A673 (cell line): ENCODE data around the gene ZNF433. TPM values are rescaled to one million over a fixed set of nuclear protein-coding genes. Genes with fewer than 3 reads are reported as not detected.

ENCODE experiments used
- BruUV-seq: library from RNA; stranded (reverse); fragments of 400-500 nt; replicated peaks from 2 replicates; lab custom pipeline; 2021; lab: Mats Ljungman, UMichigan
- CTCF ChIA-PET: fragments of 300-600 bp; sonication (Branson Sonifier 250); formaldehyde crosslinking; loops from one replicate; lab custom pipeline; 2022; ENCODE audit warnings: antibody characterized with exemption; lab: Charles Lee
- POLR2A ChIA-PET: fragments of 300-600 bp; sonication (Branson Sonifier 250); formaldehyde crosslinking; loops from one replicate; lab custom pipeline; 2022; ENCODE audit warnings: antibody characterized with exemption; ENCODE audit not compliant: low non-redundant PET; lab: Charles Lee
- DNase-seq: peaks from one replicate; pipeline ENCODE4 v3.0.0-alpha.2; 2015; ENCODE audit warnings: low spot score
- H3K27ac ChIP-seq: fragments of 200-600 bp; sonication (generic); 2 replicates; pipeline ENCODE4 v1.5.1; 2016; ENCODE audit warnings: mixed run types, low read depth, mild to moderate bottlenecking, mixed read lengths, antibody characterized with exemption, low read length; ENCODE audit not compliant: poor library complexity, severe bottlenecking
- H3K27me3 ChIP-seq: fragments of 200-600 bp; sonication (generic); replicated peaks from 2 replicates; pipeline ENCODE4 v1.6.1; 2017; ENCODE audit warnings: mixed run types, low read depth, mild to moderate bottlenecking, mixed read lengths, antibody characterized with exemption, low read length; ENCODE audit not compliant: insufficient read depth, poor library complexity
- H3K36me3 ChIP-seq: fragments of 200-600 bp; sonication (generic); 2 replicates; pipeline ENCODE4 v1.6.1; 2016; ENCODE audit warnings: mixed run types, mild to moderate bottlenecking, mixed read lengths, antibody characterized with exemption, low read length; ENCODE audit not compliant: insufficient read depth, poor library complexity, severe bottlenecking
- H3K4me1 ChIP-seq: fragments of 200-600 bp; sonication (generic); 2 replicates; pipeline ENCODE4 v1.6.1; 2017; ENCODE audit warnings: mixed run types, mild to moderate bottlenecking, mixed read lengths, antibody characterized with exemption, low read length; ENCODE audit not compliant: insufficient read depth, poor library complexity, severe bottlenecking
- H3K4me3 ChIP-seq: fragments of 200-600 bp; sonication (generic); 2 replicates; pipeline ENCODE4 v1.5.1; 2016; ENCODE audit warnings: low read depth, mixed run types, mild to moderate bottlenecking, mixed read lengths, low read length; ENCODE audit not compliant: poor library complexity, severe bottlenecking
- H3K9me3 ChIP-seq: fragments of 200-600 bp; sonication (generic); 2 replicates; pipeline ENCODE4 v1.6.1; 2016; ENCODE audit warnings: mixed run types, low read depth, mild to moderate bottlenecking, mixed read lengths, antibody characterized with exemption, low read length; ENCODE audit not compliant: poor library complexity, severe bottlenecking
- CTCF ChIP-seq: fragments of 300-800, 200-600 bp; sonication (generic); conservative IDR thresholded peaks from 2 replicates; pipeline ENCODE4 v1.5.1; 2017; ENCODE audit warnings: low read depth, mild to moderate bottlenecking, antibody characterized with exemption, low read length, moderate library complexity, mixed read lengths
- EZH2 ChIP-seq: fragments of 200-600 bp; sonication (generic); IDR thresholded peaks from 2 replicates; pipeline ENCODE4 v1.6.1; 2017; ENCODE audit warnings: borderline replicate concordance, low read depth, mild to moderate bottlenecking, mixed read lengths, antibody characterized with exemption, low read length; ENCODE audit not compliant: poor library complexity, severe bottlenecking
- intact Hi-C: fragments of 100-400 bp; cut with micrococcal nuclease; formaldehyde crosslinking; loops from one replicate; pipeline ENCODE4 v1.10.0; 2022; ENCODE audit not compliant: unreplicated experiment
- total RNA-seq: library from RNA; stranded (reverse); gene quantifications from 2 replicates; pipeline ENCODE4 v1.2.3, GENCODE V29; 2021

Gene ZNF433
- total RNA-seq, 1 experiment from 2014 or later = 2.2 TPM

- intact Hi-C loops = no loop called here
- CTCF ChIA-PET = no interaction called here
- BruUV-seq = no TSS peak
- H3K4me1 ChIP-seq = no peaks in the 10 kb centered on the region
- no peaks in the 10 kb centered on the region for H3K27me3 ChIP-seq
- POLR2A ChIA-PET = no interaction called here
- no peak overlapping the region for H3K4me3 ChIP-seq
- peaks cover 16% of the 10 kb centered on the region for H3K36me3 ChIP-seq
- peaks cover 70% of the 10 kb centered on the region for H3K9me3 ChIP-seq
- TF ChIP-seq EZH2 (no peak), CTCF (no peak)
- no peak overlapping the region for H3K27ac ChIP-seq
- no peak for DNase-seq
Measured at GRCh38 chr19:12075538-12076139, 40.2 kb upstream of the ZNF433 start.

GRCh38 chr19:12064590-12065538 lies 29.4 kb upstream of the ZNF433 start, which contains the start of gene ZNF844:
Gene ZNF844, plus strand, starts transcription at chr19:12064731. Its CDS starts 143 bp downstream, at chr19:12064874.
- Histone ChIP-seq H3K9me3 (no peaks in the 10 kb centered on the region), H3K27ac (no peak within 1 kb of the TSS), H3K4me1 (no peaks in the 10 kb centered on the region), H3K4me3 (peak within 1 kb of the TSS; percentile 67), H3K27me3 (no peaks in the 10 kb centered on the region), H3K36me3 (no peaks in the 10 kb centered on the region)
- intact Hi-C loops = no loop called here
- ChIA-PET POLR2A (no interaction called here), CTCF (interaction anchor here (0.5 kb wide), 1 partner anchor 1775 kb away, joined by 3 read pairs; the partner anchor contains the start of gene ICAM5)
- TSS peak; percentile 69 for BruUV-seq
- no peak for TF ChIP-seq EZH2
- peak; percentile 67 for DNase-seq

- no peaks in the 10 kb centered on the region for H3K27me3 ChIP-seq
- intact Hi-C loops = loop anchor here (10.0 kb wide), 1 partner anchor 619 kb away; no protein-coding TSS in a partner anchor
- H3K36me3 ChIP-seq = no peaks in the 10 kb centered on the region
- POLR2A ChIA-PET = no interaction called here
- no peak overlapping the region for H3K4me3 ChIP-seq
- BruUV-seq = no TSS peak
- H3K27ac ChIP-seq = no peak overlapping the region
- CTCF ChIA-PET = interaction anchor here (0.6 kb wide), 1 partner anchor 380 kb away, joined by 3 read pairs; no protein-coding TSS in a partner anchor
- H3K4me1 ChIP-seq = no peaks in the 10 kb centered on the region
- no peaks in the 10 kb centered on the region for H3K9me3 ChIP-seq
- no peak for TF ChIP-seq EZH2
- TF ChIP-seq CTCF = no peak
- no peak for DNase-seq
Measured at GRCh38 chr19:12055784-12056183, 20.3 kb upstream of the ZNF433 start.
